Ectodermal cell (in vitro differentiated cells): Measurements from ENCODE around the gene GNAQ.

Experiments used
- H3K27ac ChIP-seq: 2 replicates; pipeline ENCODE4 v1.7.0; 2013; ENCODE audit warnings: mild to moderate bottlenecking, low read depth, low read length; ENCODE audit not compliant: insufficient read depth, poor library complexity, severe bottlenecking
- H3K27me3 ChIP-seq: 2 replicates; pipeline ENCODE4 v1.7.0; 2013; ENCODE audit warnings: mild to moderate bottlenecking, low read length; ENCODE audit not compliant: insufficient read depth, control insufficient read depth, poor library complexity, severe bottlenecking
- H3K36me3 ChIP-seq: one replicate; pipeline ENCODE4 v1.7.0; 2013; ENCODE audit warnings: low read length; ENCODE audit not compliant: control insufficient read depth, insufficient read depth
- H3K4me1 ChIP-seq: one replicate; pipeline ENCODE4 v1.7.0; 2013; ENCODE audit warnings: low read length; ENCODE audit not compliant: control insufficient read depth, insufficient read depth
- H3K4me3 ChIP-seq: 2 replicates; pipeline ENCODE4 v1.7.0; 2013; ENCODE audit warnings: low read depth, low read length, control low read depth; ENCODE audit not compliant: insufficient read depth
- H3K9me3 ChIP-seq: 2 replicates; pipeline ENCODE4 v1.7.0; 2013; ENCODE audit warnings: mild to moderate bottlenecking, low read length, moderate library complexity; ENCODE audit not compliant: control insufficient read depth
- WGBS, 2 experiments: methylation state at CpG; one replicate each; pipeline ENCODE4 v1.1.7; 2013; ENCODE audit warnings: missing lambda C conversion rate in 2 of 2; 5-methylcytosine and 5-hydroxymethylcytosine counted together

GNAQ gene

DNA sequence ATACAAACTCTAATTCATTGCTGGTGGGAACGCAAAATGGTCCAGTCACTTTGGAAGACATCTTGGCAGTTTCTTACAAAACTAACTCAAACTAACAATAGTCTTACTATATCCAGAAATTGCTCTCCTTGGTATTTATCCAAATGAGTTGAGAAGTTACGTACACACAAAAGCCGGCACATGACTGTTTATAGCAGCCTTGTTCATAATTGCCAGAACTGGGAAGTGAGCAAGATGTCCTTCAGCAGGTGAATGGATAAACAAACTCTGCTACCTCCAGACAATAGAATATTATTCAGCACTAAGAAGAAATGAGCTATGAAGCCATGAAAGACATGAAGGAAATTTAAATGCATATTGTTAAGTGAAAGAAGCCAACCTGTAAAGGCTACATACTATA lies 17.9 kb upstream of the GNAQ start:
- Histone ChIP-seq H3K9me3 (no peaks in the 10 kb centered on the region), H3K27me3 (no peaks in the 10 kb centered on the region), H3K27ac (no peak overlapping the region), H3K4me3 (no peak overlapping the region), H3K4me1 (no peaks in the 10 kb centered on the region), H3K36me3 (no peaks in the 10 kb centered on the region)
- 96% methylated on average over 3 of the region's 3 CpGs for WGBS, 2 experiments

DNA sequence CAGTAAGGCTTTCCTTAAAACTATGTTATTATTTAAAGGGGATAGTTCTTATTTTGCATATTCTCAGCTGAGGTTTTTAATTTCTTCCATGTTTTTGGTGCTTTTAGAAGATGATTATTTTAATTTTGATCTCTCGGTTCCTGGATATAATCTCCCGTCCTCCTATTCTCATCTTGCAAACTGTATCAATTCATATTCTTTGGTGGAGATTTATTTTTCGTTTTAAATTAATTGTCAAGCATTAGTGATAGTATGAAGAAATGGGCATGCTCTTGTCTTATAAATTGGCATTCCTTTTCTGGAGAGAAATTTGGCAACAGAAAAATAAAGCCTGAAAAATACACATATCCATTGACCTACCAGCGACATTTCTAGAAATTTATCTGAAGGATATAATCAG lies 15.5 kb upstream of the GNAQ start:
- Histone ChIP-seq H3K27me3 (no peaks in the 10 kb centered on the region), H3K9me3 (no peaks in the 10 kb centered on the region), H3K4me3 (no peak overlapping the region), H3K4me1 (no peaks in the 10 kb centered on the region), H3K27ac (no peak overlapping the region), H3K36me3 (no peaks in the 10 kb centered on the region)
- WGBS, 2 experiments: no CpG with 5 or more reads among the region's 4 CpGs

- no peaks in the 10 kb centered on the region for H3K36me3 ChIP-seq
- H3K4me3 ChIP-seq: no peak overlapping the region
- H3K27ac ChIP-seq: no peak overlapping the region
- no peaks in the 10 kb centered on the region for H3K9me3 ChIP-seq
- no peaks in the 10 kb centered on the region for H3K4me1 ChIP-seq
- H3K27me3 ChIP-seq: no peaks in the 10 kb centered on the region
Observed at GRCh38 chr9:78046112-78046511, 14.5 kb upstream of the GNAQ start.

DNA sequence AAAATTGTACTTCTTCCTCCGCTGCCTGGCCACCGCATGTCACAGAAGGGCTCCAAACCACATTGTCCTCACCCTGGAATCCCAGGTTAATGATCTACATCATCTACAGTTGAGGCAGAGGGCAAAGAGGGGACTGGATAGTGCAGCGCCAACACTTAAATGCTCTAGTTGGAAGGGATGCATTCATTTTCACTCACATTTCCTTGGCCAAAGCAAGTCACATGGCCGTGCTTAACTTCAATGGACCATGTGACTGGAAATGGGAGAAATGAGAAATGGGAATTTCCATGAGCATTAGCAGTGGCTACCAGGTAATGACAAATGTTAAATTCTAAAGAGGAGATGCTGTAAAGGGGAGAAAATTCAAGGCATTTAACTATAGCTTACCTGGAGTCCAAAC lies 13.3 kb upstream of the GNAQ start:
- Histone ChIP-seq H3K4me1 (no peaks in the 10 kb centered on the region), H3K9me3 (no peaks in the 10 kb centered on the region), H3K27ac (no peak overlapping the region), H3K4me3 (no peak overlapping the region), H3K36me3 (no peaks in the 10 kb centered on the region), H3K27me3 (no peaks in the 10 kb centered on the region)
- WGBS, 2 experiments: 58 to 61% methylated on average over 4 of the region's 4 CpGs

GRCh38 chr9:78044189-78044588 lies 12.6 kb upstream of the GNAQ start:
- Histone ChIP-seq H3K4me1 (no peaks in the 10 kb centered on the region), H3K27ac (no peak overlapping the region), H3K4me3 (no peak overlapping the region), H3K27me3 (no peaks in the 10 kb centered on the region), H3K36me3 (no peaks in the 10 kb centered on the region), H3K9me3 (no peaks in the 10 kb centered on the region)
- whole genome bisulfite sequencing, 2 experiments: 71 to 79% methylated on average over 4 of the region's 4 CpGs

- Histone ChIP-seq H3K4me3 (no peak overlapping the region), H3K27me3 (no peaks in the 10 kb centered on the region), H3K9me3 (no peaks in the 10 kb centered on the region), H3K4me1 (no peaks in the 10 kb centered on the region), H3K36me3 (no peaks in the 10 kb centered on the region), H3K27ac (no peak overlapping the region)
- 90 to 96% methylated on average over 2 of the region's 2 CpGs for WGBS, 2 experiments
Observed at GRCh38 chr9:78041971-78042370, 10.4 kb upstream of the GNAQ start.

GRCh38 chr9:78040726-78041125 lies 9.1 kb upstream of the GNAQ start:
- Histone ChIP-seq H3K4me3 (no peak overlapping the region), H3K27ac (no peak overlapping the region), H3K36me3 (no peaks in the 10 kb centered on the region), H3K27me3 (no peaks in the 10 kb centered on the region), H3K4me1 (no peaks in the 10 kb centered on the region), H3K9me3 (no peaks in the 10 kb centered on the region)
- WGBS, 2 experiments: 91% methylated on average over 1 of the region's 1 CpG

GRCh38 chr9:78038620-78039300 lies 7.1 kb upstream of the GNAQ start:
- 94 to 97% methylated on average over 3 of the region's 4 CpGs for WGBS, 2 experiments

DNA sequence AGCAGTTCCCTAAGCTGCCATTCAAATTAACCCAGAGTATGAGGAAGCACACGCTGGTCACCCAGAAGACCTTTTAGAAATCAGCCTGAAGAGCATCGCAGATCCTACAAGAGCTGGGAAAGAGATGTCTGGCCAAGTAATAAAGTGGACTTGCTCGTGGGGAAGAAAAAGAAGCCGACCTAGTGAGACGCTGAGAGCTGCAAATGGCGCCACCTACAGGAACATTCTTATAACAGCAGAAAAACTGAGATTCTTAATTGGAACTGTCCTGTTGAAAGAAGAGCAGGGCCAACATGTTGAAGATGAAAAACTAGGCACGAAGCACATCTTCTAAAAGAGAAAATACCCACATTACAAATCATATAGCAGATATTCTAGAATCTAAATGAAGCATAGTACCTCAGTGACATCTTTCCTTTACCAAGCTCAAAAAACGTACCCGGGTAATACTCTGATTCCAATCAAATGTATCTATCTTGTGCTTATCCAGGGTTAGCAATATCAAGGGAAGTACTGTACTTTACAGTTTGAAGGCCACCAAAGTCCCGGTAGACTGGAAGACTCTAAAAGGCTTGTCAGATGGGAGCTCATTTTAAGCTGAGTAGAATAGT lies 3.9 kb upstream of the GNAQ start:
- H3K27me3 ChIP-seq: no peaks in the 10 kb centered on the region
- no peak overlapping the region for H3K4me3 ChIP-seq
- peaks cover 7% of the 10 kb centered on the region for H3K4me1 ChIP-seq
- 28 to 30% methylated on average over 10 of the region's 10 CpGs for WGBS, 2 experiments
- no peak overlapping the region for H3K27ac ChIP-seq
- H3K36me3 ChIP-seq: no peaks in the 10 kb centered on the region
- H3K9me3 ChIP-seq: no peaks in the 10 kb centered on the region

More at GRCh38 chr9:78038620-78039300, 7.1 kb upstream of the GNAQ start:
- no peaks in the 10 kb centered on the region for H3K36me3 ChIP-seq
- H3K4me1 ChIP-seq: no peaks in the 10 kb centered on the region
- no peaks in the 10 kb centered on the region for H3K27me3 ChIP-seq
- no peak overlapping the region for H3K27ac ChIP-seq
- H3K4me3 ChIP-seq: no peak overlapping the region
- H3K9me3 ChIP-seq: no peaks in the 10 kb centered on the region

DNA sequence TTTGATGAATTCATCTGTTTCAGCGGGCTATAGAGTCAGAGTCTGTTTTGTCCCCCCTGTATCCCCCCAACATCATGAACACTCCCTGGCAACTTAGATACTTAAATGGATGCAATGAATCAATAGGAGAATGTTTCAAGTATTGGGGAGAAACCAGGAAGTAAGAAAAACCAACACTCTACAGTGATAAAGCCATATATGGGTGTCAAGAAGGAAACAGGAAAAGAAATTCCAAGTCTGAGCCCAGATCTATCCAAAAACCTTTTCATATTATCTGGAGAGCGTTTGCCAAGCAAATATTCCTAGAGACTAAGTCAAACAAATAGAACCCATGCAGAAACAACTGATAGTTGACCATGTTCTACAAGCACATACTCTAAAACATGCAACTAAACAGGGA lies 2.3 kb upstream of the GNAQ start:
- H3K4me3 ChIP-seq: no peak overlapping the region
- 85 to 100% methylated on average over 1 to 2 of the region's 2 CpGs for WGBS, 2 experiments
- no peaks in the 10 kb centered on the region for H3K27me3 ChIP-seq
- no peaks in the 10 kb centered on the region for H3K36me3 ChIP-seq
- H3K4me1 ChIP-seq: peaks cover 12% of the 10 kb centered on the region
- H3K9me3 ChIP-seq: no peaks in the 10 kb centered on the region
- H3K27ac ChIP-seq: no peak overlapping the region
